ENCODE data around the gene GAL. TPM values are rescaled to one million over a fixed set of nuclear protein-coding genes. Genes with fewer than 3 reads are reported as not detected.

GAL gene
- total and polyA plus RNA-seq, 2 of the 13 experiments (the other 11 are each of a cell fraction or from before 2014, with no cell fraction given), result not detected

GRCh38 chr11:68688881-68689280 lies 4.5 kb downstream of the GAL start (continued):
- TF ChIP-seq AKNA (CRISPR knock-in tag; IDR thresholded peaks at IDR 0.05; ENCODE audit: borderline replicate concordance), result no peak
- TF ChIP-seq ZNF713 (CRISPR knock-in tag; IDR thresholded peaks at IDR 0.05), result no peak
- no peak for TF ChIP-seq ZNF570 (CRISPR knock-in tag; IDR thresholded peaks at IDR 0.05; ENCODE audit: borderline replicate concordance)
- TF ChIP-seq KLF9 (CRISPR knock-in tag; IDR thresholded peaks at IDR 0.05; ENCODE audit: low read depth), result no peak
- no peak for TF ChIP-seq ZNF253 (CRISPR knock-in tag; IDR thresholded peaks at IDR 0.05; ENCODE audit: borderline replicate concordance)
- no peak for TF ChIP-seq ZEB1 (IDR thresholded peaks at IDR 0.05; ENCODE audit: insufficient replicate concordance, low read depth)
- no peak for TF ChIP-seq ZNF720 (CRISPR knock-in tag; IDR thresholded peaks at IDR 0.05)
- no peak for TF ChIP-seq DDIT3 (CRISPR knock-in tag; IDR thresholded peaks at IDR 0.05)
